ENCODE measurements around the gene POU3F1.

POU3F1 gene

GRCh38 chr1:38073534-38074301, 27.1 kb upstream of the POU3F1 start:
- no peak for DNase-seq

- no peak for DNase-seq
Measured at GRCh38 chr1:38072858-38073257, 26.3 kb upstream of the POU3F1 start.

GRCh38 chr1:38071312-38072256, 25.0 kb upstream of the POU3F1 start:
- no peak for DNase-seq

GRCh38 chr1:38068980-38069340, 22.4 kb upstream of the POU3F1 start:
- no peak for DNase-seq

- DNase-seq, result no peak
Measured at GRCh38 chr1:38068220-38068979, 21.8 kb upstream of the POU3F1 start.

GRCh38 chr1:38064197-38064903, 17.8 kb upstream of the POU3F1 start:
- no peak for DNase-seq

- no peak for DNase-seq
Measured at GRCh38 chr1:38063616-38064015, 17.0 kb upstream of the POU3F1 start.

- no peak for DNase-seq
Measured at GRCh38 chr1:38062361-38063288, 16.0 kb upstream of the POU3F1 start.

GRCh38 chr1:38061883-38062328, 15.3 kb upstream of the POU3F1 start:
- DNase-seq, result no peak

GRCh38 chr1:38061290-38061689, 14.7 kb upstream of the POU3F1 start:
- no peak for DNase-seq

GRCh38 chr1:38060498-38060897, 13.9 kb upstream of the POU3F1 start:
- DNase-seq, result no peak

- DNase-seq, result no peak
Measured at GRCh38 chr1:38059635-38060250, 13.2 kb upstream of the POU3F1 start.

GRCh38 chr1:38055965-38056364, 9.4 kb upstream of the POU3F1 start:
- DNase-seq, result no peak

- no peak for DNase-seq
Measured at GRCh38 chr1:38055398-38055797, 8.8 kb upstream of the POU3F1 start.

- no peak for DNase-seq
Measured at GRCh38 chr1:38053416-38054091, 7.0 kb upstream of the POU3F1 start.

- DNase-seq, result no peak
Measured at GRCh38 chr1:38052750-38053415, 6.3 kb upstream of the POU3F1 start.

- no peak for DNase-seq
Measured at GRCh38 chr1:38051079-38051543, 4.5 kb upstream of the POU3F1 start.

- no peak for DNase-seq
Measured at GRCh38 chr1:38050397-38051078, 3.9 kb upstream of the POU3F1 start.

GRCh38 chr1:38047603-38048141, 1.1 kb upstream of the POU3F1 start:
- no peak for DNase-seq
